Measurements from ENCODE around the gene PI4KB. TPM values are rescaled to one million over a fixed set of nuclear protein-coding genes. Genes with fewer than 3 reads are reported as not detected.
A peak's percentile ranks its signal among the peaks of the same experiment; 100 is the strongest.

PI4KB gene
- total RNA-seq, 2 experiments from 2014 or later, result 54.7 to 62.9 TPM

GRCh38 chr1:151293093-151293492 is 34.1 kb downstream of the PI4KB start:
- Mint-ChIP-seq H3K9me3 (no peaks in the 10 kb centered on the region), H3K4me3 (no peak overlapping the region), H3K36me3 (peaks cover 35% of the 10 kb centered on the region), H3K4me1 (ENCODE audit: low read depth) (peaks cover 3% of the 10 kb centered on the region), H3K27me3 (no peaks in the 10 kb centered on the region), H3K27ac (no peak overlapping the region)
- DNase-seq, result no peak
- intact Hi-C loops (cut with micrococcal nuclease), result no loop called here
- ChIA-PET POLR2A (interaction anchor here (0.9 to 2.4 kb wide), 3 partner anchors 10 to 19 kb away, joined by 4 to 8 read pairs (median 6); partner anchors contain the start of gene ZNF687), CTCF (interaction anchor here (1.5 to 4.8 kb wide), 2 partner anchors 8 to 47 kb away, joined by 8 to 38 read pairs; no protein-coding TSS in a partner anchor)

GRCh38 chr1:151292207-151293030 is 34.8 kb downstream of the PI4KB start:
- POLR2A ChIA-PET, result interaction anchor here (1.9 to 2.4 kb wide), 2 partner anchors 9 to 11 kb away, joined by 6 to 8 read pairs; partner anchors contain the start of gene ZNF687

GRCh38 chr1:151290709-151291303 is 36.4 kb downstream of the PI4KB start:
- Mint-ChIP-seq H3K36me3 (peaks cover 41% of the 10 kb centered on the region), H3K27ac (no peak overlapping the region)

More at GRCh38 chr1:151292207-151293030, 34.8 kb downstream of the PI4KB start:
- intact Hi-C loops (cut with micrococcal nuclease), result no loop called here
- no peaks in the 10 kb centered on the region for H3K9me3 Mint-ChIP-seq
- H3K4me1 Mint-ChIP-seq (ENCODE audit: low read depth), result peaks cover 3% of the 10 kb centered on the region
- no peak overlapping the region for H3K27ac Mint-ChIP-seq
- peaks cover 33% of the 10 kb centered on the region for H3K36me3 Mint-ChIP-seq
- DNase-seq, result no peak
- no peaks in the 10 kb centered on the region for H3K27me3 Mint-ChIP-seq
- no peak overlapping the region for H3K4me3 Mint-ChIP-seq
- CTCF ChIA-PET, result interaction anchor here (0.8 to 4.8 kb wide), 3 partner anchors 9 to 47 kb away, joined by 3 to 38 read pairs (median 8); no protein-coding TSS in a partner anchor

GRCh38 chr1:151289991-151290708 is 37.1 kb downstream of the PI4KB start:
- no peaks in the 10 kb centered on the region for H3K9me3 Mint-ChIP-seq
- intact Hi-C loops (cut with micrococcal nuclease), result no loop called here
- no peak overlapping the region for H3K4me3 Mint-ChIP-seq
- peaks cover 3% of the 10 kb centered on the region for H3K4me1 Mint-ChIP-seq (ENCODE audit: low read depth)
- no peak for DNase-seq
- H3K27me3 Mint-ChIP-seq, result no peaks in the 10 kb centered on the region
- H3K27ac Mint-ChIP-seq, result no peak overlapping the region
- ChIA-PET POLR2A (no interaction called here), CTCF (no interaction called here)
- peaks cover 40% of the 10 kb centered on the region for H3K36me3 Mint-ChIP-seq

More at GRCh38 chr1:151290709-151291303, 36.4 kb downstream of the PI4KB start:
- H3K4me3 Mint-ChIP-seq, result no peak overlapping the region
- H3K27me3 Mint-ChIP-seq, result no peaks in the 10 kb centered on the region
- H3K9me3 Mint-ChIP-seq, result no peaks in the 10 kb centered on the region
- intact Hi-C loops (cut with micrococcal nuclease), result no loop called here
- CTCF ChIA-PET, result no interaction called here
- POLR2A ChIA-PET, result no interaction called here
- H3K4me1 Mint-ChIP-seq (ENCODE audit: low read depth), result peaks cover 3% of the 10 kb centered on the region
- no peak for DNase-seq

- Mint-ChIP-seq H3K36me3 (peaks cover 39% of the 10 kb centered on the region), H3K4me3 (no peak overlapping the region)
These were observed 37.9 kb downstream of the PI4KB start for GRCh38 chr1:151289080-151289935.

GRCh38 chr1:151288502-151288901 is 38.7 kb downstream of the PI4KB start:
- Mint-ChIP-seq H3K27me3 (no peaks in the 10 kb centered on the region), H3K36me3 (peaks cover 36% of the 10 kb centered on the region), H3K4me1 (ENCODE audit: low read depth) (peaks cover 15% of the 10 kb centered on the region), H3K27ac (no peak overlapping the region), H3K4me3 (no peak overlapping the region), H3K9me3 (no peaks in the 10 kb centered on the region)
- intact Hi-C loops (cut with micrococcal nuclease), result no loop called here
- CTCF ChIA-PET, result no interaction called here
- POLR2A ChIA-PET, result no interaction called here
- no peak for DNase-seq

More at GRCh38 chr1:151289080-151289935, 37.9 kb downstream of the PI4KB start:
- no peak for DNase-seq
- Mint-ChIP-seq H3K9me3 (no peaks in the 10 kb centered on the region), H3K27me3 (no peaks in the 10 kb centered on the region), H3K27ac (peak overlapping the region; percentile 13), H3K4me1 (ENCODE audit: low read depth) (peaks cover 7% of the 10 kb centered on the region)
- intact Hi-C loops (cut with micrococcal nuclease), result no loop called here
- CTCF ChIA-PET, result no interaction called here
- POLR2A ChIA-PET, result no interaction called here

- Mint-ChIP-seq H3K4me1 (ENCODE audit: low read depth) (peaks cover 19% of the 10 kb centered on the region), H3K36me3 (peaks cover 37% of the 10 kb centered on the region), H3K4me3 (no peak overlapping the region), H3K27me3 (no peaks in the 10 kb centered on the region), H3K27ac (no peak overlapping the region), H3K9me3 (no peaks in the 10 kb centered on the region)
- no peak for DNase-seq
- CTCF ChIA-PET, result interaction anchor here (1.2 kb wide), 1 partner anchor 13 kb away, joined by 3 read pairs; no protein-coding TSS in a partner anchor
- intact Hi-C loops (cut with micrococcal nuclease), result no loop called here
- POLR2A ChIA-PET, result no interaction called here
These were observed 39.3 kb downstream of the PI4KB start for GRCh38 chr1:151287767-151288500.

- H3K4me1 Mint-ChIP-seq (ENCODE audit: low read depth), result peaks cover 19% of the 10 kb centered on the region
- no peak for DNase-seq
- intact Hi-C loops (cut with micrococcal nuclease), result no loop called here
- H3K4me3 Mint-ChIP-seq, result no peak overlapping the region
- peaks cover 33% of the 10 kb centered on the region for H3K36me3 Mint-ChIP-seq
- no peak overlapping the region for H3K27ac Mint-ChIP-seq
- ChIA-PET CTCF (interaction anchor here (1.2 kb wide), 1 partner anchor 14 kb away, joined by 3 read pairs; no protein-coding TSS in a partner anchor), POLR2A (interaction anchor here (0.5 kb wide), 1 partner anchor 107 kb away, joined by 3 read pairs; no protein-coding TSS in a partner anchor)
- H3K27me3 Mint-ChIP-seq, result no peaks in the 10 kb centered on the region
- H3K9me3 Mint-ChIP-seq, result no peaks in the 10 kb centered on the region
These were observed 39.9 kb downstream of the PI4KB start for GRCh38 chr1:151287341-151287699.

GRCh38 chr1:151286619-151287340 is 40.4 kb downstream of the PI4KB start:
- ChIA-PET POLR2A (interaction anchor here (0.5 kb wide), 1 partner anchor 108 kb away, joined by 3 read pairs; no protein-coding TSS in a partner anchor), CTCF (interaction anchor here (1.2 kb wide), 1 partner anchor 14 kb away, joined by 3 read pairs; no protein-coding TSS in a partner anchor)
- intact Hi-C loops (cut with micrococcal nuclease), result no loop called here
- Mint-ChIP-seq H3K4me3 (no peak overlapping the region), H3K27me3 (no peaks in the 10 kb centered on the region), H3K9me3 (no peaks in the 10 kb centered on the region), H3K36me3 (peaks cover 33% of the 10 kb centered on the region), H3K27ac (no peak overlapping the region), H3K4me1 (ENCODE audit: low read depth) (peaks cover 19% of the 10 kb centered on the region)
- DNase-seq, result no peak

- no peaks in the 10 kb centered on the region for H3K27me3 Mint-ChIP-seq
- no peak for DNase-seq
- H3K27ac Mint-ChIP-seq, result peak overlapping the region; percentile 94
- peaks cover 21% of the 10 kb centered on the region for H3K4me1 Mint-ChIP-seq (ENCODE audit: low read depth)
- peak overlapping the region; percentile 94 for H3K4me3 Mint-ChIP-seq
- CTCF ChIA-PET, result interaction anchor here (1.0 to 2.5 kb wide), 4 partner anchors 17 to 56 kb away, joined by 3 to 16 read pairs (median 5); partner anchors contain the start of gene PI4KB
- POLR2A ChIA-PET, result interaction anchor here (0.5 to 1.8 kb wide), 4 partner anchors 8 to 713 kb away, joined by 3 to 6 read pairs (median 4); partner anchors contain the start of gene PSMD4
- peaks cover 25% of the 10 kb centered on the region for H3K36me3 Mint-ChIP-seq
- intact Hi-C loops (cut with micrococcal nuclease), result loop anchor here (5.0 kb wide), 2 partner anchors 228 to 328 kb away; partner anchors contain the start of genes CGN and SNX27
- no peaks in the 10 kb centered on the region for H3K9me3 Mint-ChIP-seq
These were observed 43.1 kb downstream of the PI4KB start for GRCh38 chr1:151284013-151284577.
